OCI-LY7 (cell line): Measurements from ENCODE around the gene CYP2D6. TPM values are rescaled to one million over a fixed set of nuclear protein-coding genes. Genes with fewer than 3 reads are reported as not detected.
A peak's percentile ranks its signal among the peaks of the same experiment; 100 is the strongest.

Experiments used
- BruUV-seq: library from RNA; stranded (reverse); fragments of 400-500 nt; replicated peaks from 2 replicates; lab custom pipeline; 2021; lab: Mats Ljungman, UMichigan
- CTCF ChIA-PET: fragments of 300-600 bp; sonication (Branson Sonifier 250); formaldehyde crosslinking; loops from one replicate; lab custom pipeline; 2022; ENCODE audit warnings: antibody characterized with exemption; ENCODE audit not compliant: unreplicated experiment; lab: Charles Lee
- POLR2A ChIA-PET: fragments of 300-600 bp; sonication (Branson Sonifier 250); formaldehyde crosslinking; loops from one replicate; lab custom pipeline; 2022; ENCODE audit warnings: antibody characterized with exemption; lab: Charles Lee
- DNase-seq: peaks from one replicate; pipeline ENCODE4 v3.0.0-alpha.2; 2015; ENCODE audit warnings: low spot score
- H2AFZ ChIP-seq: fragments of 200-600 bp; sonication (generic), shearing (Covaris generic); 2 replicates; pipeline ENCODE4 v1.6.1; 2014; ENCODE audit warnings: mild to moderate bottlenecking, antibody characterized with exemption, low read length, moderate library complexity
- H3K27ac ChIP-seq: fragments of 200-600 bp; sonication (generic); 2 replicates; pipeline ENCODE4 v1.5.1; 2014; ENCODE audit warnings: mixed run types, low read depth, mild to moderate bottlenecking, moderate library complexity, low read length, inconsistent platforms; ENCODE audit not compliant: poor library complexity, severe bottlenecking
- H3K36me3 ChIP-seq: fragments of 200-600 bp; sonication (generic); 2 replicates; pipeline ENCODE4 v1.6.1; 2014; ENCODE audit warnings: mild to moderate bottlenecking, antibody characterized with exemption, low read length, moderate library complexity, mixed read lengths; ENCODE audit not compliant: insufficient read depth
- H3K4me1 ChIP-seq: fragments of 200-600 bp; sonication (generic); 2 replicates; pipeline ENCODE4 v1.5.1; 2014; ENCODE audit warnings: mild to moderate bottlenecking, low read length; ENCODE audit not compliant: insufficient read depth, poor library complexity, severe bottlenecking
- H3K4me2 ChIP-seq: fragments of 200-600 bp; sonication (generic); 2 replicates; pipeline ENCODE4 v1.6.1; 2014; ENCODE audit warnings: mild to moderate bottlenecking, low read length
- H3K4me3 ChIP-seq: fragments of 200-600 bp; sonication (generic); 2 replicates; pipeline ENCODE4 v1.5.1; 2014; ENCODE audit warnings: mild to moderate bottlenecking, low read depth, low read length; ENCODE audit not compliant: poor library complexity, severe bottlenecking
- H3K79me2 ChIP-seq: fragments of 200-600 bp; sonication (generic); 2 replicates; pipeline ENCODE4 v1.6.1; 2016; ENCODE audit warnings: low read depth, mild to moderate bottlenecking, low read length, moderate library complexity, mixed read lengths; ENCODE audit not compliant: insufficient read depth
- H3K9me2 ChIP-seq: fragments of 200-600 bp; sonication (generic); 2 replicates; pipeline ENCODE4 v1.6.1; 2016; ENCODE audit warnings: mild to moderate bottlenecking, low read length, mixed read lengths; ENCODE audit not compliant: insufficient read depth
- H3K9me3 ChIP-seq: fragments of 200-600 bp; sonication (generic); 2 replicates; pipeline ENCODE4 v1.6.1; 2014; ENCODE audit warnings: mild to moderate bottlenecking, mixed run types, low read length, mixed read lengths
- H4K20me1 ChIP-seq: fragments of 200-600 bp; sonication (generic); 2 replicates; pipeline ENCODE4 v1.6.1; 2014; ENCODE audit warnings: mild to moderate bottlenecking, antibody characterized with exemption, low read length, moderate library complexity, mixed read lengths; ENCODE audit not compliant: insufficient read depth
- CTCF ChIP-seq: fragments of 200-600 bp; sonication (generic); conservative IDR thresholded peaks from 2 replicates; pipeline ENCODE4 v1.5.1; 2014; ENCODE audit warnings: mild to moderate bottlenecking, antibody characterized with exemption, low read length, moderate library complexity, mixed read lengths
- EZH2phosphoT487 ChIP-seq: fragments of 200-600 bp; sonication (generic); IDR thresholded peaks from 2 replicates; pipeline ENCODE4 v1.6.1; 2018; ENCODE audit warnings: low read depth, borderline replicate concordance, mild to moderate bottlenecking, mixed run types, antibody characterized with exemption, low read length, moderate library complexity, mixed read lengths
- intact Hi-C: fragments of 100-400 bp; cut with micrococcal nuclease; formaldehyde crosslinking; loops from one replicate; pipeline ENCODE4 v1.10.0; 2022; ENCODE audit not compliant: unreplicated experiment
- total RNA-seq, 2 experiments: library from RNA; depleted of rRNA in 1 of 2; stranded (reverse); fragments of >200 nt in 1 of 2; shearing (Covaris generic) in 1 of 2; gene quantifications; 2 replicates each; pipeline ENCODE4 v1.2.3, GENCODE V29; 2014 to 2022

The CYP2D6 gene
- total RNA-seq, 2 experiments from 2014 or later = 3.0 to 4.1 TPM

GRCh38 chr22:42080287-42080686 is 50.3 kb downstream of the CYP2D6 start:
- Histone ChIP-seq H3K4me3 (peak overlapping the region; percentile 79), H3K27ac (peak overlapping the region; percentile 70), H3K79me2 (peaks cover 21% of the 10 kb centered on the region), H3K4me2 (peak overlapping the region; percentile 82), H3K9me3 (no peaks in the 10 kb centered on the region), H2AFZ (peak overlapping the region; percentile 58; the same call in 1 of the 2 replicates), H3K36me3 (peaks cover 39% of the 10 kb centered on the region), H3K4me1 (peaks cover 16% of the 10 kb centered on the region), H4K20me1 (no peaks in the 10 kb centered on the region), H3K9me2 (no peaks in the 10 kb centered on the region)
- TSS peak; percentile 69 for BruUV-seq
- TF ChIP-seq EZH2phosphoT487 = no peak
- TF ChIP-seq CTCF = no peak
- CTCF ChIA-PET = no interaction called here
- POLR2A ChIA-PET = interaction anchor here (1.7 to 2.9 kb wide), 2 partner anchors 11 to 12 kb away, joined by 3 to 18 read pairs; partner anchors contain the start of gene NDUFA6
- intact Hi-C loops = loop anchor here (1.0 kb wide), 1 partner anchor 317 kb away; no protein-coding TSS in a partner anchor
- no peak for DNase-seq

- TF ChIP-seq CTCF (no peak), EZH2phosphoT487 (no peak)
- DNase-seq = peak; percentile 99
- ChIA-PET CTCF (no interaction called here), POLR2A (interaction anchor here (0.6 to 2.9 kb wide), 4 partner anchors 11 to 40 kb away, joined by 3 to 18 read pairs (median 4); partner anchors contain the start of gene NDUFA6)
- intact Hi-C loops = loop anchor here (1.0 kb wide), 1 partner anchor 318 kb away; no protein-coding TSS in a partner anchor
- H3K4me1 ChIP-seq = peaks cover 15% of the 10 kb centered on the region
- H4K20me1 ChIP-seq = no peaks in the 10 kb centered on the region
- peaks cover 32% of the 10 kb centered on the region for H3K36me3 ChIP-seq
- peak within 1 kb of the TSS; percentile 79 for H3K4me3 ChIP-seq
- peak within 1 kb of the TSS; percentile 58; the same call in 1 of the 2 replicates for H2AFZ ChIP-seq
- H3K4me2 ChIP-seq = peak within 1 kb of the TSS; percentile 91
- BruUV-seq = no TSS peak
- H3K9me2 ChIP-seq = no peaks in the 10 kb centered on the region
- peak within 1 kb of the TSS; percentile 70 for H3K27ac ChIP-seq
- peaks cover 21% of the 10 kb centered on the region for H3K79me2 ChIP-seq
- no peaks in the 10 kb centered on the region for H3K9me3 ChIP-seq
These were observed 51.0 kb downstream of the CYP2D6 start, which contains the start of gene SMDT1 for GRCh38 chr22:42079319-42080251. Gene SMDT1 (plus strand): TSS chr22:42079700. CDS start chr22:42079769, 69 bp downstream.
